PC-3 (cell line): ENCODE results near the gene HDAC4. TPM values are rescaled to one million over a fixed set of nuclear protein-coding genes. Genes with fewer than 3 reads are reported as not detected.

ENCODE experiments used
- ATAC-seq: fragments of 200-7000 bp; cut with Tn5 transposase; 2 replicates; pipeline ENCODE4 v1.9.1; 2020; ENCODE audit warnings: mild to moderate bottlenecking, moderate library complexity
- BruUV-seq: library from RNA; stranded (reverse); fragments of 400-500 nt; replicated peaks from 2 replicates; lab custom pipeline; 2021; lab: Mats Ljungman, UMichigan
- CTCF ChIA-PET: fragments of 300-600 bp; sonication (Branson Sonifier 250); formaldehyde crosslinking; loops from one replicate; lab custom pipeline; 2022; ENCODE audit warnings: antibody characterized with exemption; lab: Charles Lee
- POLR2A ChIA-PET: fragments of 300-600 bp; sonication (Branson Sonifier 250); formaldehyde crosslinking; loops from one replicate; lab custom pipeline; 2022; ENCODE audit warnings: antibody characterized with exemption; ENCODE audit not compliant: unreplicated experiment; lab: Charles Lee
- DNase-seq: peaks from one replicate; pipeline ENCODE4 v3.0.0-alpha.2; 2015
- H2AFZ ChIP-seq: fragments of 300-600 bp; sonication (generic); 2 replicates; pipeline ENCODE4 v1.6.0; 2016; ENCODE audit warnings: antibody characterized with exemption, low read length
- H3F3A ChIP-seq: fragments of 300-600 bp; sonication (generic); one replicate; pipeline ENCODE4 v1.6.0; 2017; ENCODE audit warnings: antibody characterized with exemption, low read length, control low read depth, mild to moderate bottlenecking; ENCODE audit not compliant: unreplicated experiment
- H3K27ac ChIP-seq: fragments of 300-600 bp; sonication (generic); 2 replicates; pipeline ENCODE4 v1.5.1; 2016; ENCODE audit warnings: mild to moderate bottlenecking, low read length
- H3K27me3 ChIP-seq: fragments of 300-600 bp; sonication (generic); 2 replicates; pipeline ENCODE4 v1.6.1; 2016; ENCODE audit warnings: low read length, mixed read lengths
- H3K36me3 ChIP-seq: fragments of 300-600 bp; sonication (generic); 2 replicates; pipeline ENCODE4 v1.6.1; 2016; ENCODE audit warnings: low read depth, mixed run types, low read length, mixed read lengths
- H3K4me1 ChIP-seq: fragments of 300-600 bp; sonication (generic); 2 replicates; pipeline ENCODE4 v1.5.1; 2016; ENCODE audit warnings: low read length; ENCODE audit not compliant: insufficient read depth
- H3K4me2 ChIP-seq: fragments of 300-600 bp; sonication (generic); 2 replicates; pipeline ENCODE4 v1.6.0; 2016; ENCODE audit warnings: low read length
- H3K4me3 ChIP-seq: fragments of 300-600 bp; sonication (generic); 2 replicates; pipeline ENCODE4 v1.5.1; 2016; ENCODE audit warnings: mild to moderate bottlenecking, low read length, mixed read lengths
- H3K79me2 ChIP-seq: fragments of 300-600 bp; sonication (generic); 2 replicates; pipeline ENCODE4 v1.6.1; 2017; ENCODE audit warnings: low read length, mixed read lengths
- H3K9ac ChIP-seq: fragments of 300-600 bp; sonication (generic); 2 replicates; pipeline ENCODE4 v1.6.0; 2016; ENCODE audit warnings: mild to moderate bottlenecking, low read length
- H3K9me2 ChIP-seq: fragments of 300-600 bp; sonication (generic); replicated peaks from 2 replicates; pipeline ENCODE4 v1.6.1; 2016; ENCODE audit warnings: mixed run types, low read length, mixed read lengths
- H3K9me3 ChIP-seq: fragments of 300-600 bp; sonication (generic); 2 replicates; pipeline ENCODE4 v1.6.1; 2016; ENCODE audit warnings: low read length, mixed read lengths
- H4K20me1 ChIP-seq: fragments of 300-600 bp; sonication (generic); 2 replicates; pipeline ENCODE4 v1.6.1; 2016; ENCODE audit warnings: low read length, mixed read lengths
- CTCF ChIP-seq: fragments of 300-600 bp; sonication (generic); conservative IDR thresholded peaks from 2 replicates; pipeline ENCODE4 v1.5.1; 2017; ENCODE audit warnings: antibody characterized with exemption, low read depth, mild to moderate bottlenecking, low read length
- EZH2 ChIP-seq: fragments of 300-600 bp; sonication (generic); IDR thresholded peaks from one replicate; pipeline ENCODE4 v1.6.1; 2017; ENCODE audit warnings: antibody characterized with exemption, mild to moderate bottlenecking, low read length; ENCODE audit not compliant: unreplicated experiment
- EZH2phosphoT487 ChIP-seq: fragments of 300-600 bp; sonication (generic); IDR thresholded peaks from 2 replicates; pipeline ENCODE4 v1.6.1; 2018; ENCODE audit warnings: mild to moderate bottlenecking, antibody characterized with exemption, low read length, borderline replicate concordance
- intact Hi-C: fragments of 100-400 bp; cut with micrococcal nuclease; formaldehyde crosslinking; loops from 2 replicates; pipeline ENCODE4 v1.9.0; 2023
- total RNA-seq: library from RNA; depleted of rRNA; stranded (reverse); fragments of >200 nt; gene quantifications from 2 replicates; pipeline ENCODE4 v1.2.3, GENCODE V29; 2014

Gene HDAC4
- total RNA-seq, 1 experiment from 2014 or later, result 8.5 TPM

DNA sequence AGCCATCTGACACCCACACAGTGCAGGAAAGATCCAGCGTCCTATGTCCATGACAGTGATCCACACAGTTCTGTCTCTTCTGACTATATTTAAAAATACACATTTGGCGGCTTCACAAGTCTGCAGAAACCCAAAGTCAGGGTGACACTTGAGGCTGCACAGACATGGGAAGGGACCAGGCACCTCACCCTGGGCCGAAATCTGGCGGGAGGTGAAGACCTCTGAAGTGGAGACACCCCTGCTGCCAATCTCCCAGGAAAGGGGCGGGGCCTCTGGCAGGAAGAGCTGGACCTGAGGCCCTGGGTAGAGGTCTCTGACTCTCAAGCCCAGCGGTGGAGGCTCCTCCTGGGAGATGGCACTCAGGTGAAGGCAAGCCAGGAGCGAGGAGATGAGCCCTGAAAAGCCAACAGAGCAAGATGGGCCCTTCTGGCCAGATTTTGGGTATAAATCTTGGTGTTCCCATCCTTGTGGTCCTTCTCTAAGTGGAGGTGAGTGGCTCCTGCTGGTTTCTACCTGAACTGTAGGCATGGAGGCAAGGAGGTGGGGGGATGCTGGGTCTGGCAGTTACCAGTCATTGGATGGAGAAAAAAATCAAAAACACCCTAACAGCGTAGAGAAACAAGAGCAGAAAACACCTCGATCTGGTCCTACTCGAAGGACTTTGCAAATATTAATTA, 248.4 kb downstream of the HDAC4 start:
- no TSS peak for BruUV-seq
- Histone ChIP-seq H3K27me3 (no peaks in the 10 kb centered on the region), H3K4me2 (no peak overlapping the region), H3K9me2 (no peaks in the 10 kb centered on the region), H3K27ac (no peak overlapping the region), H3K79me2 (no peaks in the 10 kb centered on the region), H2AFZ (no peak overlapping the region), H3K36me3 (no peaks in the 10 kb centered on the region), H3F3A (no peaks in the 10 kb centered on the region), H3K9me3 (no peaks in the 10 kb centered on the region), H3K4me3 (no peak overlapping the region), H4K20me1 (no peaks in the 10 kb centered on the region), H3K4me1 (no peaks in the 10 kb centered on the region), H3K9ac (no peak overlapping the region)
- ChIA-PET POLR2A (no interaction called here), CTCF (no interaction called here)
- no peak for TF ChIP-seq EZH2
- TF ChIP-seq EZH2phosphoT487, result no peak
- TF ChIP-seq CTCF, result no peak
- intact Hi-C loops, result no loop called here
- DNase-seq (no peak), ATAC-seq (no peak)

GRCh38 chr2:239151201-239152131, 249.4 kb downstream of the HDAC4 start:
- Histone ChIP-seq H3K36me3 (no peaks in the 10 kb centered on the region), H3K9me2 (no peaks in the 10 kb centered on the region), H3K9me3 (no peaks in the 10 kb centered on the region), H3K27ac (no peak overlapping the region), H3K27me3 (no peaks in the 10 kb centered on the region), H4K20me1 (no peaks in the 10 kb centered on the region), H3K79me2 (no peaks in the 10 kb centered on the region), H3K4me3 (no peak overlapping the region), H3F3A (no peaks in the 10 kb centered on the region), H3K9ac (no peak overlapping the region), H2AFZ (no peak overlapping the region), H3K4me1 (no peaks in the 10 kb centered on the region), H3K4me2 (no peak overlapping the region)
- TF ChIP-seq CTCF, result no peak
- no peak for TF ChIP-seq EZH2phosphoT487
- TF ChIP-seq EZH2, result no peak
- no peak for ATAC-seq
- POLR2A ChIA-PET, result no interaction called here
- CTCF ChIA-PET, result no interaction called here
- BruUV-seq, result no TSS peak
- intact Hi-C loops, result no loop called here
- DNase-seq, result no peak
